NCI-H1417 (cell line): ENCODE results near the gene KLHL25.
A peak's percentile ranks its signal among the peaks of the same experiment; 100 is the strongest.
"Not testable (repeated sequence)": the region's sequence is repeated elsewhere in the genome, so short reads cannot be mapped to it uniquely, and the experiment has no call there.

Experiments
- DNase-seq, 3 experiments: peaks; one replicate each; lab custom pipeline; 2025; lab: John Stamatoyannopoulos, UW

KLHL25 gene

DNA sequence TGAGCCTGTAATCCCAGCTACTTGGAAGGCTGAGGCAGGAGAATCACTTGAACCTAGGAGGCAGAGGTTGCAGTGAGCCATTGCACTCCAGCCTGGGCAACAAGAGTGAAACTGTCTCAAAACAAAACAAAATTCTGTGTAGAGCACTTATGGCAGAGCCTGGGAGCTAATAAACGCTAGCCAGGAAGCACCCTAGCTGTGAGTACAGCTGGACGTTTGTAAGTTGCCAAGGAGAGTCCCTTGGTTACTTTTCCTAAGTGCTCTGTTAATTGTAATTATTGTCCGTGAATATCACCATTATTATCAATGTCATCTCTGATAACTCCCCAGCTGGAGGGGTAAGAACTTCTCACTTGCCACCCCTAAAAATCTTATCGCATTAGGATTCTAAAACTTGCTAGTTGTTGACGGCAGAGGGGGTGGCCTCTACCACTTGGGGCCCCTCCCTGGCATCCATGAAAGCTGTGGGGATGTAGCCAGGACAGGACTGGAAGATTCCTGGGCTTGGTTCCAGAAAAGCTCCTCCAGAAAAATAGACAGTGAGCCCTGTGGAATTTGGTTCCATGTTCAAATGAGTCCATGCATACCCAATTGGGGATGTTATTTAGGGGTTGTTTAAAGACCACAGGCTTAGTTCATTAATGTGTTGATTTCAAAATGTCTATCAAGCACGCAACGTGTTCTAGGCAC is 9.9 kb upstream of the KLHL25 start:
- peak in 1 of 3 experiments; percentile 41 for DNase-seq

DNA sequence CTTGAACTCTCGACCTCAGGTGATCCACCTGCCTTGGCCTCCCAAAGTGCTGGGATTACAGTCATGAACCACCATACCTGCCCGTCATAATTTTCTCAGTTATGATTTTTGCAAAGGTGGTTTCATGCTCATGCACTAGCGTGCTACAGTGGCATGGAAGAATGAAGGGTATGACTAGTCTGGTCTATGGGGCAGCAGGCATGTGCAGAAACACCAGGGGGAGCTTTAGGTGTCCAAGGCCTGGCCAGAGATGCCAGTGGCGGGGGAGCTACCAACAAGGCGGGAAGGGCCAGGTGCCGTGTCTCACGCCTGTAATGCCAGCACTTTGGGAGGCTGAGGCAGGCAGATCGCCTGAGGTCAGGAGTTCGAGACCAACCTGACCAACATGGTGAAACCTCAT is 7.9 kb upstream of the KLHL25 start:
- DNase-seq: not testable (repeated sequence)

DNA sequence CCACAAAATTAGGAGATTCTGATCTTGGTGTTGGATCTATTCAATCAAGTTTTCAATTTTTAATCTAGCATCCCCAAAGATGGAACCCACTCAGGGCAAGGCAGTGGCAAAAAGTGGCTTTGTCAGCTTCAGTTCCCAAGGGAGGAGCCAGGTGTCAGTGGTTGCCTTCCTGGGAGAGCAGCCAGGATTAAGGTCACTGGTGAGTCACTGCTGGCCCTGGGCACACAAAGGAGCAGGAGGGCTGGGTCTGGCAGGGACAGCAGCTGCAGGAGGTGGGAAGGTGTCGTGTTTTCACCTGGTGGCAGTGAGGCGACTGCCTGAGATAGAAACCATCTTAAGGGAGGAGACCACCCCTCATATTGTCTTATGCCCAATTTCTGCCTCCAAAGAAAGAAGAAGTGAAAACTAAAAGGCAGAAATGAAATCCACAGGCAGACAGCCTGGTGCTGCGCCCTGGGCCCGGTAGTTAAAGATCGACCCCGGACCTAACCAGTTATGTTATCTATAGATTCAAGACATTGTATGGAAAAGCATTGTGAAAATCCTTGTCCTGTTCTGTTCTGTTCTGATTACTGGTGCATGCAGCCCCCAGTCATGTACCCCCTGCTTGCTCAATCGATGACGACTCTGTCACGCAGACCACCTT is 5.9 kb upstream of the KLHL25 start:
- DNase-seq: peak; percentile 8 to 84 (median 58)

DNA sequence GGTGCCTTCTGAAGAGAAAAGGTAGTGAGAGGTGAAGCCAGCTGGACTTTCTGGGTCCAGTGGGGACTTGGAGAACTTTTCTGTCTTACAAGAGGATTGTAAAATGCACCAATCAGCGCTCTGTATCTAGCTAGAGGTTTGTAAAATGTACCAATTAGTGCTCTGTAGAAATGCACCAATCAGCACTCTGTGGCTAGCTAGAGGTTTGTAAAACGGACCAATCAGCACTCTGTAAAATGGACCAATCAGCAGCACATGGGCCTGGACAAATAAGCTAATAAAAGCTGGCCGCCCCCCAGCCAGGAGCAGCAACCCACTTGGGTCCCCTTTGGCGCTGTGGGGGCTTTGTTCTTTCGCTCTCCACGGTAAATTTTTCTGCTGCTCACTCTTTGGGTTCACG is 1.6 kb upstream of the KLHL25 start:
- DNase-seq: not testable (repeated sequence)

DNA sequence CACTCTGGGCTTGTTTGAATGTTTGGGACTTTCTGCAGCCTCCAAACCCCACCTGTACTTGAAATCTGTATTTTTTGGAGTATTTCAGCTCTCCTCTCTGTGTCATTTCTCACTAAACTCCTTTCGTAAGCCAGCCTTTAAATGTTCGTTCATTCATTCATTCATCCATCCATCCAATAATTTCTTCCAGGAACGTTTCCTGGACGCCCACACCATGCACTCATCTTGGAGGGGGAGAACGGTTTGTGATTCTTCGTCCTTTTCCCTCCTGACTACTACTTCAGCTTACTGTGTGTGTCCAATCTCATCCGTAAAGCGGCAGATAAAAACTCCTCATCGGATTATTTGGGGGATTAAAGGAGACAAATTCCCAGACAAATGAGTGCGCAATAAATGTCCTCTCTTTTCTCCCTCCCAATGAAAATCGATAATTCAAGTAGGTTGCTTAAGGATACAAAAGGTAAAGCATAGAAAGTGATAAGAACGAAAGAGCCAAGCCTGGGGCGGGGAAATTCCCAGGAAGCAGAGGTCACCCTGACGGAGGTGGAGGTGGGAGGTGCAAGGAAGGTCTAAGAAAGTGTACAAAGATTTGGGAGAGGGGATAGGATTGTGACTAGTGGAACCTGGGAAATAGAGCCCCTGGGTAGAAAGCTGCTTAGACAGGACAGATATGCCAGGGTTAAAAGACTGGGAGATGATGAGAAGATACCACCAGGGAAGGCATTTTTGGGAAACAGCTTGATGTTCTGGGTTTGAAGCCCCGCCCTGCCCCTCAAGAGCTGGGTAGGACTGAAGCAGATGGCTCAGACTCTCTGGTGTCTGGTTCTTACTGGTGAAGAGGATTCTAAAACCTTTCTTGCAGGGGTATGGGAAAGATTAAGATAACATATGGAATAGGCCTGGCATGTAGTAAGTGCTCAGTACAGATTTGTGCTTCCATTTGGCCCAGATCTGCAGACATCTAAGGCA is 896 bp upstream of the KLHL25 start:
- no peak for DNase-seq

DNA sequence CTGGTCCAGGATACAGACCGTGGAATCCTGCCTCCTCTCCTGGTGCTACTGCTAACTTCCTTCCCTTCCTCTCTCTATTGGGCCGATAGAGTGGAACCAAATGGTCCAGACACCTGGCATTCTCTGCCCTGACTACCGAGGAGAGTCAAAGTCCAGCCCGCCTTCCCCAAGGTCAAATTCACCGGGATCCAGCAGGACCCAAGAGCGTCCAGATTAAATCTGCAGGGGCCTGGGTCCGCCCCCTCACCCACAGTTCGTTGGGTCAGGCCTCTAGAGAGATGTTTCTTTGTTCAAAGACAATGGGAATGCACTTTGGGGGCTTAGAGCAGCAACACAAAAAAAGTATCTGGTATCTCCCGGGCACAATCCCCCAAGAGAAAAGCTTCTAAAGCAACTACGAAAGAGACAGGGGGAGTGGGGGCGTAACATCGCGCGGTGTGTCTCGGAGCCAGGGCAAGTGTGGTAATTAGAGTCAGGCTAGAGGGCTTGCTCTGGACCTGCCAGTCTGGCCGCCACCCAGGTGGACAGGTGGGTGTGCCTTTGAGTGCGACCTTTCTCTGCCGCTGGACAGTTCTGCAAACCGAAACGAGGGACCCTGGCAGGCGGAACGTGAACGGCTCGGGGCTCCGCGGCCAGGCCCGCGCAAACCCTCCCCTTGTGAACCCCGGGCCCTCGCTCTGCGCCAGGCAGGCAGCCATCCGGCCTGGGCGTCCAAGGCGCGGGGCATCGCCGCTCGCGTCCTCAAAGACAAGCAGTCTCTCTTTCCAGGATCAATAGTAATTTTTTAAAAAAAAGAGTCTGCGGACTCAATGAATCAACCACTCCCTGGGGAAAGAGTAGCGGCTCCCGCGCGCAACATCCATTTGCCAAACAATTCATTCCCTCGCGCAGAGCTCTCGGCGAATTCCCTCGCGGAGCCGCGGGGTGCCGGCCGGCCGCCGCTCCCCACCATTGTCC is 806 bp downstream of the KLHL25 start:
- DNase-seq: peak in 2 of 3 experiments; percentile 78 to 87

DNA sequence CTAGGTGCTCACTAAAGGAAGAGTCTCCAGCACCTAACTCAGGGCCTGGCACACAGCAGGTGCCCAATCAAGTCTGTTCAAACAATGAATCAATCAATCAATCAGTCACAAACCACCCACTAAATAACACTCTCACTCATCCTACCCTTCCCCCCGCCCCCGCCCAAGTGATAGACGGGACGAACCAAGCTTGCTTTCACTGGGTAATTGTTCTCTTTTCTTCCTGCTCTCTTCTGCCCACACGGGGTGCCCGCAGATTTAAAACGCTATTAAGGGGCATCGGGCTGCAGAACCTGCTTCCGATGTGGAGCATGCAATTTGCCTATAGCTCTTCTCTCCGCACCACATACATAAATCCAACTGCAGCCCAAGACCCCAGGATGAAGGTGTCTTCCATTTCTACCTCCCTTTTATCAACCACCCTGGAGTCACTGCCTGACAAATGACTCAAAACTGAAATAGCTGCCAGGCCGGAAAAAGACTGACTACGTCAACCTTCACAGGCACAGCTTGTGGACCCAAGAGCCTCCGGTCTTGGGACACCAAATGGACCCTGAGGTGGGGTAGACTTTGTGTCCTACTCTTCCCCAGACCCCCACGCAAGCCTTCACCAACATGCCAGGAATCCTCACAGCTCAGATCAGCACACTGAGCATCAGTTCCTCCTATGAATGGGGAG is 1.7 kb downstream of the KLHL25 start:
- DNase-seq: peak in 1 of 3 experiments; percentile 17

DNA sequence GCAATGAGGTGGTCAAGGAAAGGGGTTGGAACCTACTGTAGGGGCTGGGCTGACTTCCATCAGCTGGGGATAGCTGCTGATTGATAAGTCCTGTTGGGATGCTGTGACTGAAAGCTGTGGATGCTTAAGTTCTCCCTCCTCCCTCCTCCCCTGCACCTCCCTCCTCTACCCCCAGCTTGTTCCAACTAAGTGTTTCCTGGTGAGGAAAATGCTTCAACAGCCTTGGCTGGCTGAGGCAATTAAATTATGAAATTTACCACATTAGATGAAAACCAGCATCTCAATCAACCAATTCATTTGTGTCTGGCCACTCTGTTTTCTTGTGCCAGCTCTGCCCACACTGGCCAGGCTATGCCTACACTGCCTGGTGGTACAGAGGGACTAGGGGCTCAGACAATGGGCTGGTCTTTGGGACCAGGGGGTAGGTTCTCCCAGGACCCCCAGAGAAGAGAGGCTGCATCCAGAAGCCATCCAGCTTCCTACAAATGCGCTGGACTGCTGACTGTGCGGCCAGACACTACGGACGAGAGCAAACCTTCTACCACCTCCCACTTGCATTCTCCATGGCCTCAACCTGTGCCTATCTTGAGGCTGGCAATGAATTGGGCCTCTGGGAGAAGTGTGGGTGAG is 2.5 kb downstream of the KLHL25 start:
- no peak for DNase-seq

DNA sequence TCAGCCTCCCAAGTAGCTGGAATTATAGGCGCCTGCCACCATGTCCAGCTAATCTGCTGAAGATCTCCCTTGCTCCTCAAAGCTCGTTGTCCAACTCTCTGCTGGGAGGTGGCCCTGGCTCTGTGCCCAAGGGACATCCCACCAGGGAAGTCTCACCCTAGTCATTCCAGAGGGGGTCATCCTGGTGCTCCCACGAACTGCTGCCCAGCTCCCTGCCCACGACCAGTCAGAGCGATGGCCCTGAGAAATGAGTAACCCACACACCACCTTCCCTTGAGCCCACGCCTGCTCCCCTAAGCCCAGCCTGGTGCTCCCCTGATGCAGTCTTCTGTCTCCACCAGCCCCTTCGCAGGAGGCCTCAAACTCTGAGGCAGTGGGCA is 5.2 kb downstream of the KLHL25 start:
- no peak for DNase-seq

DNA sequence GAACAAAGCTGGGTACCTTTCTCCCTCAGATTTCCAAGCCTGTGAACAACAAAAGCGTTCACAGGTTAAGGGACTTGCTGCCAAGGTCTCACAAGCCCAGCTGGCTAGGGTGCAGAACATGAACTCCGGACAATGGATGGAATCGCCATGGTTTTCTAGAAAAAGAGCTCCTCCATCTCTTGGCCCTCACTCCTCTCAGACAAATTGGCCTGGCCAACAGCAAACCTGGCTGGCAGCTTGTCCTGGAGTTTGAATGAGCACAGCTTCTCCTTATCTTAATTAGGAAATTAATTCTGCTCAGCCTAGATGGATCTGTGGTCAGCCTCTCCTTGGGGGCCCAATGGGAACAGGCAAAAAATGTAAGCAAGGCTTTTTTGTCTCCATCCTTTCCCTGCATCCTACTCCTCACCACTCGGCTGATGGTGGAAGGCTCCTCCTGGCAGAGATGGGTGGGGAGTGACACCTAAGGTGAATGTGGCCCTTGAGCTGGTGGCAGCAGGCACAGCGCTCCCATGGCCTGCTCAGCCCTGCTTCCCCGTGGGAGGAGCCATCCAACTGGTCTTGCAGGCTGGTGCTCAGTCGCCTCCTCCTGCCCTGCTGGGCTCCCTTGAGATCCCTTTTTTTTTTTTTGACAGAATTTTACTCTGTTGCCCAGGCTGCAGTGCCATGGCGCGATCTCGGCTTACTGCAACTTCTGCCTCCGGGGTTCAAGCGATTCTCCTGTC is 5.8 kb downstream of the KLHL25 start:
- no peak for DNase-seq

DNA sequence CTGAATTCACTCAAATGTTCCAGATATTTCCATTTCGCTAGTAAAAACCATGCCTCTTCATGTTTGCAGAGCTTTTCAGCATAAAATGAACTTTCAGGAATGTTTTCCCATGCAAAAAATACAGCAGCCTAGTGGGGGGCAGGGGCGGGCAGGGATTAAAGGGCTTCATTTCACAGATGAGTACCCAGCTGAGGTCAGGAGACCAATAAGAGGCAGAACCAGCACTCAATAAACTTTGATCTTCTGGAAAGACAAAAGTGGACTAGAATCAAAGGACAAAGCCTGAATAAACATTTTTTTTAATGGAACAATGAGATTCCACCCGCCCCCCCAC is 8.0 kb downstream of the KLHL25 start:
- no peak for DNase-seq

DNA sequence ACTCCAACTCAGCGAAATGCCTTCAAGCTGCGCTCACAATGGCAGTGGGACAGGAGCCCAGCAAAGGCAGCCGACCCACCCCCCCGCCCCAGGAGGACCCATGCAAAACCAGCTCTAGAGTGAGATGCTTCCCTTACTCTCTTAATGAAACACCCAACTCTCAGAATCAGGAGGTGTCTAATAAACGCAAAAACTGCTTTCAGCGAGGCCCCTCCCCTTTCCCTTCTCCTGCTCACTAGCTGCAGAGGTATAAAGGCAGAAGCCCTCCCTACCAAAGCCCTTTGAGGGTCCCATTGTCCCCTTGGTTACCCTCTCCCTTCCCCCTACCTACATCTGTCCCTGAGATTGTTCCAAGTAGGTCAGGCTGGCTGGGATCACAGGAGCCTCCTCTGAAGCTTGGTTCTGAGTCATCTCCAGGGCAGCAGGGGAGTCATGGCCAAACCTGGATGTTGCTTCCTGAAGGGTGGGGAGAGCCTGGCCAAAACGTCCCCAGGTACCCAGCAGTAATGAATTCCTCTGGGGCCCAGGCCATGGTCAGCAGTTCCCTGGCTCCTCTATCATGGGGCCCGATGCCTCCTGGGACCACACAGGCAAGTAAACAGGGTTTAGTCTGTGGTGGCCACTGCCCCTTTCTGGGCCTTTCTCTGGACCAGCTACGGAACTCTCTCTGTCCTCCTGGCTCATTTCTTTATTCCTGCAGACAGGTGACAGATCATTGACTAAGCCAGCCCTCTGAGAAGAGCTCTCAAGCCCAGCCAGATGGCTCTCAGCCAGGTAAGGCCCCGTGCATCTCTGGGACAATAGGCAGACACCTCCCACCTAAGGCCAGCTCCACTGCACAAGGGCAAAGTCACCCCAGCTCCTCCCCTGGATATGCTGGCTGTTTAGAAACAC is 8.6 kb downstream of the KLHL25 start:
- peak; percentile 65 to 86 (median 84) for DNase-seq

DNA sequence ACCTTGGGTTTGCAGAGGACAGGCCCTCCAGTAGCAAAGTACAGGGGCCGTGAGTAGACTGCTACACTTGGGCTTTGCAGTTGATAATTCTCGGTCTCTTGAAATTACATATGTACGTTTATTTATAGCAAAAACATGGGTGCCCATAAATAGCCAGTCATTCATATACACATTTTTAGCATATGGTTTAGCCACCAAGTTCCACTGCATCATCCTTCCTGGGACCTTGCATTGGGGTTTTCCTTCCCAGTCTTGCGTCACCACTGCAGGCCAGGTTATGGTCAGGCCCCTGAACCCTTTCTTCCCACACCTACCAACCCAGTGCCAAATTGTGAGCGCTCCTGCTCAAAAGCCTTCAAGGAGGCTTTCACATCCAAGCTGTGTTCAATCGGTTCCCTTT is 12.7 kb downstream of the KLHL25 start:
- no peak for DNase-seq

DNA sequence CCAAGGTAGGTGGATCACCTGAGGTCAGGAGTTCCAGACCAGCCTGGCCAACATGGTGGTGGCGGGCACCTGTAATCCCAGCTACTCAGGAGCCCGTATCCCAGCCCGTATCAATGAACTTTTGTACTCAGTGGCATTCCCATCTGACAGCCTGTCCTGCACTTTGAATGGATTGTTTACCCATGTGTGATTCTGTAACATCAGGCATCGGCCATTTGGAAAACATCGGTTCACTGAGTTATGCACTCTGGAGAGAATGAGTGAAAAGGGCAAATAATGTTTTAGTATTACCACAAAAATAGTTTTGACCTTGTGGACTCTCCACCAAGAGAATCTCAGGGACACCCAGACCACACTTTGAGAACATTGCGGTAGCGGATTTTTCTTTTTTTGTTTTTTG is 13.6 kb downstream of the KLHL25 start:
- DNase-seq: no peak

DNA sequence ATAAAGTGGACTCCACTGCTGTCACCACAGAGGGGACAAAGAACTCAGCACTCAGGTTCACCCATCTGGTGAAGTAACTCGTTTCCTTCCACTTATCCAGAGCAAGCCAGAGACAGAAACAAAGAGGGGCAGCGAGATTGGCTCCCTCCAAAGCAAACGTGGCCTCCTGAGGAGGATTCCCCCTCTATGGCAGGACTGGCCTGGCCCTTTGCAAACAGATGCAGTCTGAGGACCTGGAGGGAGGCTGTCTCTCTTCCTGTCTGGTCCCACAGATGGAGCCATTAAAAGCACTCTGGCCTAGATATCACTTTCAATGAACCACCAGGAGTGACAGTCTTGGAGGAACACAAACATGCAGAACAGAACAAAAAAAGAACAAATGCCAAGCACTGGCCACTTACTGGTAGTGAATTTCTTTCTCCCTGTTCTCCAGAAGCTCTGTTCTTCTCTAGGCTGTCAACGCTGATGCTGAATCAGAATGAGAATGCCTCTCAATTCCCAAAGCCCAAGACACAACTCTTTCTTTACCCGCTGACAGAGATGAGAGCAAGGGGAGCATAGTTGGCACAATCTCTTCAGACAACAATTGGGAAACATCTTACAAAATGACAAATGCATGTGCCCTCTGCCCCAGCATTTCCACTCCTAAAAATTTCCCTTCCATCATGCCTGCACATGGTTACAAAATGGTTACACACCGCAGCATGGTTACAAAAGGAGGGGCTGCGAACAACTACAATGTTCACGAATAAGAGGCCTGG is 14.3 kb downstream of the KLHL25 start:
- DNase-seq: peak in 1 of 3 experiments; percentile 23

DNA sequence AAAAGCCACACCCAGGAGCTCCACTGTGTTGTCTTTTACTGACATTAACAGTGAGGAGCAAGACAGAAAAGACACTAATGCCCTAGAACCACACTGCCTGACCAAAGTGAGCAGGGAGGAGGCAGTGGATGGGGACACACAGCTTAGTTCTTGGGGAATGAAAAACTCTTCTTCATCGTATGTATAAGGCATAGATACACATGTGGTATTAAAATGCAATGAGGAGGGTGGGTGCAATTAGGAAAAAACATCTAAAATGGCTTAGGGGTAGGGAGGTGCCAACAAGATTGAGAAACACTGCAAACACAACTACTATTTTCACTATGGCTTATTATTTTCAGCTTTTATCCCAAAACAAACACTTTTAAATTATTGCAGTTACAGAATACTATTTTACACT is 15.5 kb downstream of the KLHL25 start:
- no peak for DNase-seq

DNA sequence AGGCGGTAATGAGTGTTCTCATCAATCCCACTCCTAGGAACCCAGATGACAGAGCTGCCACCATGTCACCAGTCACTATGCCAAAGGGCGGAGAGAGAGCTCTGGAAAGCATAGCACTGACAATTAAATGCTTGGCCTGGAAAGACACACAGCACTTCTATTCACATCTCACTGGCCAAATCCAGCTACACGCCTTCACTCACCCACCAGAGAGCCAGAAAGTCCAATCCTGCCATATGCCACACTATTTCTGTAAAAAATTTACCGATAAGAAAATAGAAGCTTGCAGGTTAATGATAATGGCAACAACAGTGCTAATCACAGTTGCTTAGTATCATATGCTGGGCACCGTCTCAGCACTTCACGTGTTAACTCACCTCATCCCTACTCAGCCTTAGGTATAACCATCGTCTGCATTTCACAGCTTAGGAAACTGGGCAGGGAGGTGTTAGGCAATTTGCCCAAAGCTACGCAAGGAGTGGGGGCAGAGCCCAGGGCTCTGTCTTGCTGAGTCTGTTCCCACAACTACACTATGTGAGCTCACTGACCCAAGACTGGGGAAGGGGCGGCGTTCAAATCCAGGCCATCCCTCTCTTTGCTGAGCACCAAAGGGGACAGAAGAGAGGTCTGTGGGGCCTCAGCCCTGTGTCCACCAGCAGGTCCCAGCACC is 16.5 kb downstream of the KLHL25 start:
- DNase-seq: no peak
